ENCODE measurements around the gene SCN2A. TPM values are rescaled to one million over a fixed set of nuclear protein-coding genes. Genes with fewer than 3 reads are reported as not detected.

The SCN2A gene
- total RNA-seq, 2 experiments from 2014 or later, result not detected

DNA sequence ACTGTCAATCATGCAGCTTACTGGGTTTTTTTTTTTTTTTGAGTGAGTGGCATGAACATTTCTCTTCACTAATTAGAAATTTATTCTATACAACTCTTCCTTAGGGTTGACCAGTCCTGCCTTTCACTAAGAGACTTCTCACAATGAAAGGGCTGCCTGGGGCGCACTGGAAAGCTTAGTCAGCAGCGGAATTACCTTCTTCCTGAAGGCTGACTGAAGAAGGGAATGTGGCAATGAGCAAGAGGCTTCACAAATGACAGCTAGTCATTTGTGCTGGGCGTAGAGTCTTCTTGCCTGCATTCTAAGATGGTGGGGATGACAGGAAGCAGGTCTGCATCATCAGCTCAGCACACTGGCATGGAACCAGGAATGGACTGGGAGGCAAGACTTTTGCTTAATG lies 19.7 kb upstream of the SCN2A start:
- Histone ChIP-seq H3K4me1 (ENCODE audit: insufficient read depth, low read length) (no peaks in the 10 kb centered on the region), H3K4me3 (ENCODE audit: low read length) (no peak overlapping the region), H3K36me3 (ENCODE audit: insufficient read depth, low read length) (no peaks in the 10 kb centered on the region), H3K27ac (ENCODE audit: low read depth in 1 of 2, low read length in 2 of 2) (no peak overlapping the region), H3K9me3 (ENCODE audit: control insufficient read depth in 1 of 2, insufficient read depth in 1 of 2, low read length in 2 of 2) (no peaks in the 10 kb centered on the region), H3K27me3 (ENCODE audit: control insufficient read depth in 1 of 2, insufficient read depth in 2 of 2, low read length in 2 of 2) (no peaks in the 10 kb centered on the region)
- H3K4me3 Mint-ChIP-seq, result no peak overlapping the region
- ATAC-seq (ENCODE audit: poor library complexity) (no peak), DNase-seq (no peak)
- intact Hi-C loops (cut with DNase I, micrococcal nuclease), result no loop called here
- ChIA-PET CTCF (no interaction called here), POLR2A (no interaction called here)
- H3K27me3 Mint-ChIP-seq, result no peaks in the 10 kb centered on the region
- no peaks in the 10 kb centered on the region for H3K4me1 Mint-ChIP-seq (ENCODE audit: low read depth)
- TF ChIP-seq CTCF (IDR thresholded peaks at IDR 0.05), result no peak
- no peaks in the 10 kb centered on the region for H3K36me3 Mint-ChIP-seq (ENCODE audit: low read depth)
- no peaks in the 10 kb centered on the region for H3K9me3 Mint-ChIP-seq
- H3K27ac Mint-ChIP-seq, result no peak overlapping the region

GRCh38 chr2:165224941-165225340 lies 14.3 kb upstream of the SCN2A start:
- ChIA-PET POLR2A (no interaction called here), CTCF (no interaction called here)
- no peak overlapping the region for H3K27ac ChIP-seq (ENCODE audit: low read depth in 1 of 2, low read length in 2 of 2)
- no peaks in the 10 kb centered on the region for H3K36me3 ChIP-seq (ENCODE audit: insufficient read depth, low read length)
- H3K9me3 Mint-ChIP-seq, result no peaks in the 10 kb centered on the region
- ATAC-seq (ENCODE audit: poor library complexity) (no peak), DNase-seq (no peak)
- H3K27me3 Mint-ChIP-seq, result no peaks in the 10 kb centered on the region
- no peaks in the 10 kb centered on the region for H3K4me1 Mint-ChIP-seq (ENCODE audit: low read depth)
- no peak for TF ChIP-seq CTCF (IDR thresholded peaks at IDR 0.05)
- H3K27ac Mint-ChIP-seq, result no peak overlapping the region
- H3K36me3 Mint-ChIP-seq (ENCODE audit: low read depth), result no peaks in the 10 kb centered on the region
- H3K9me3 ChIP-seq (ENCODE audit: control insufficient read depth in 1 of 2, insufficient read depth in 1 of 2, low read length in 2 of 2), result no peaks in the 10 kb centered on the region
- H3K4me1 ChIP-seq (ENCODE audit: insufficient read depth, low read length), result no peaks in the 10 kb centered on the region
- no peak overlapping the region for H3K4me3 Mint-ChIP-seq
- H3K4me3 ChIP-seq (ENCODE audit: low read length), result no peak overlapping the region
- intact Hi-C loops (cut with DNase I, micrococcal nuclease), result no loop called here
- no peaks in the 10 kb centered on the region for H3K27me3 ChIP-seq (ENCODE audit: control insufficient read depth in 1 of 2, insufficient read depth in 2 of 2, low read length in 2 of 2)

- H3K9me3 ChIP-seq (ENCODE audit: control insufficient read depth in 1 of 2, insufficient read depth in 1 of 2, low read length in 2 of 2), result no peaks in the 10 kb centered on the region
- no peaks in the 10 kb centered on the region for H3K4me1 Mint-ChIP-seq (ENCODE audit: low read depth)
- intact Hi-C loops (cut with DNase I, micrococcal nuclease), result no loop called here
- POLR2A ChIA-PET, result no interaction called here
- H3K27ac ChIP-seq (ENCODE audit: low read depth in 1 of 2, low read length in 2 of 2), result no peak overlapping the region
- H3K4me1 ChIP-seq (ENCODE audit: insufficient read depth, low read length), result no peaks in the 10 kb centered on the region
- no peak overlapping the region for H3K4me3 Mint-ChIP-seq
- H3K36me3 Mint-ChIP-seq (ENCODE audit: low read depth), result no peaks in the 10 kb centered on the region
- no peak for TF ChIP-seq CTCF (IDR thresholded peaks at IDR 0.05)
- H3K36me3 ChIP-seq (ENCODE audit: insufficient read depth, low read length), result no peaks in the 10 kb centered on the region
- DNase-seq, result no peak
- no peaks in the 10 kb centered on the region for H3K27me3 Mint-ChIP-seq
- H3K27me3 ChIP-seq (ENCODE audit: control insufficient read depth in 1 of 2, insufficient read depth in 2 of 2, low read length in 2 of 2), result no peaks in the 10 kb centered on the region
- no peaks in the 10 kb centered on the region for H3K9me3 Mint-ChIP-seq
- no peak overlapping the region for H3K27ac Mint-ChIP-seq
- no peak overlapping the region for H3K4me3 ChIP-seq (ENCODE audit: low read length)
- no peak for ATAC-seq (ENCODE audit: poor library complexity)
- CTCF ChIA-PET, result interaction anchor here (1.4 kb wide), 1 partner anchor 11 kb away, joined by 4 read pairs; no protein-coding TSS in a partner anchor
Observed at GRCh38 chr2:165227571-165227970, 11.6 kb upstream of the SCN2A start.

Data from CD4-positive, alpha-beta T cell (primary cell).